ENCODE data around the gene RFX1. TPM values are rescaled to one million over a fixed set of nuclear protein-coding genes. Genes with fewer than 3 reads are reported as not detected.
A peak's percentile ranks its signal among the peaks of the same experiment; 100 is the strongest.

RFX1 gene
- total and polyA plus RNA-seq, 9 of the 15 experiments (the other 6 are each of a cell fraction or from before 2014, with no cell fraction given): 0.14 to 19.3 (median 1.2) TPM

DNA sequence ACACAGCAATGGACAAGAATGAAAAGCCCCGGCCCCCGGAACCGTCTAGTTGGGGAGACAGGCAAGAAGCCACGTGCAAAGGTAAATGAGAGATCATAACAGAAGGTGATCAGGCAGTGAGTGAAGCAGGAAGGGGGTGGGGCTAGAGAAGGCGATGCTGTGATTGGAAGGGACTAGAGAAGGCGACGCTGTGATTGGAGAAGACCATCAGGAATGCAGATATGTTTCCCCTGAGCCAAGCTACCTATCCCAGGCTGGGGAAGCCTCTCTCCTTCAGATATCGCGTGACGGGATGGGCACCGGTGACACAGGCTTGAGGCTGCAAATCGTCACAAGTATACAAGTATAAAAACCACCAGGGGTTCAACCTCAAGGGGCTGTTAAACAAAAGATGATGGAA is 32.0 kb downstream of the RFX1 start:
- Histone ChIP-seq H4K20me1 (replicated peaks; ENCODE audit: control insufficient read depth, insufficient read depth, low read length) (no peaks in the 10 kb centered on the region), H3K9me3 (replicated peaks; ENCODE audit: control insufficient read depth, insufficient read depth, low read depth, low read length) (no peaks in the 10 kb centered on the region), H3K4me3 (no peak overlapping the region), H3K4me1 (replicated peaks in 1 of 2; ENCODE audit: control insufficient read depth in 2 of 2, insufficient read depth in 2 of 2, low read length in 2 of 2) (peaks cover 0 to 21% of the 10 kb centered on the region in 2 experiments; a peak in 2 of 5 replicates), H3K27ac (ENCODE audit: extremely low read depth, low read depth, low read length) (no peak overlapping the region), H3K79me2 (ENCODE audit: control insufficient read depth, insufficient read depth, low read length) (no peaks in the 10 kb centered on the region), H3K27me3 (ENCODE audit: control insufficient read depth in 2 of 2, insufficient read depth in 2 of 2, low read length in 2 of 2) (no peaks in the 10 kb centered on the region), H2AFZ (ENCODE audit: low read depth, low read length) (no peak overlapping the region), H3K4me2 (ENCODE audit: insufficient read depth, low read length) (no peak overlapping the region), H3K36me3 (ENCODE audit: control insufficient read depth, insufficient read depth, low read length) (peaks cover 51% of the 10 kb centered on the region; the same call in 2 of the 3 replicates), H3K9me1 (ENCODE audit: control insufficient read depth, insufficient read depth, low read length) (no peaks in the 10 kb centered on the region), H3K9ac (ENCODE audit: insufficient read depth in 1 of 2, low read depth in 2 of 2, low read length in 2 of 2) (no peak overlapping the region; a peak in 1 of 4 replicates)
- CTCF ChIA-PET (ENCODE audit: low intra/inter-chr PET ratio): interaction anchor here (0.5 kb wide), 1 partner anchor 102 kb away, joined by 3 read pairs; no protein-coding TSS in a partner anchor
- FAIRE-seq (peak; percentile 93), DNase-seq (ENCODE audit: extremely low read depth in 1 of 4, low spot score in 3 of 4) (peak; percentile 61 to 82 (median 76)), ATAC-seq (peak; percentile 96)
- BruUV-seq (replicated peaks): no TSS peak
- POLR2A ChIA-PET: no interaction called here
- in situ Hi-C loops (cut with MboI): no loop called here
- intact Hi-C loops (cut with micrococcal nuclease): no loop called here
- WGBS (ENCODE audit: insufficient coverage, low coverage, missing lambda C conversion rate): 48% methylated on average over 12 of the region's 12 CpGs
- TF ChIP-seq OTX1 (CRISPR knock-in tag; IDR thresholded peaks at IDR 0.05): no peak
- no peak for TF ChIP-seq GABPB1 (CRISPR knock-in tag; IDR thresholded peaks at IDR 0.05)
- peak; percentile 78 for TF ChIP-seq NFYB (IDR thresholded peaks at IDR 0.05; ENCODE audit: extremely low read depth, insufficient read length)
- no peak for TF ChIP-seq BDP1 (IDR thresholded peaks at IDR 0.05; ENCODE audit: insufficient read depth, insufficient read length)
- peak; percentile 5 for TF ChIP-seq SP2 (IDR thresholded peaks at IDR 0.05; ENCODE audit: extremely low read depth, low read depth, low read length, poor library complexity, severe bottlenecking)
- no peak for TF ChIP-seq MTF1 (CRISPR knock-in tag; IDR thresholded peaks at IDR 0.05; ENCODE audit: borderline replicate concordance)
- TF ChIP-seq, protein P1, sequence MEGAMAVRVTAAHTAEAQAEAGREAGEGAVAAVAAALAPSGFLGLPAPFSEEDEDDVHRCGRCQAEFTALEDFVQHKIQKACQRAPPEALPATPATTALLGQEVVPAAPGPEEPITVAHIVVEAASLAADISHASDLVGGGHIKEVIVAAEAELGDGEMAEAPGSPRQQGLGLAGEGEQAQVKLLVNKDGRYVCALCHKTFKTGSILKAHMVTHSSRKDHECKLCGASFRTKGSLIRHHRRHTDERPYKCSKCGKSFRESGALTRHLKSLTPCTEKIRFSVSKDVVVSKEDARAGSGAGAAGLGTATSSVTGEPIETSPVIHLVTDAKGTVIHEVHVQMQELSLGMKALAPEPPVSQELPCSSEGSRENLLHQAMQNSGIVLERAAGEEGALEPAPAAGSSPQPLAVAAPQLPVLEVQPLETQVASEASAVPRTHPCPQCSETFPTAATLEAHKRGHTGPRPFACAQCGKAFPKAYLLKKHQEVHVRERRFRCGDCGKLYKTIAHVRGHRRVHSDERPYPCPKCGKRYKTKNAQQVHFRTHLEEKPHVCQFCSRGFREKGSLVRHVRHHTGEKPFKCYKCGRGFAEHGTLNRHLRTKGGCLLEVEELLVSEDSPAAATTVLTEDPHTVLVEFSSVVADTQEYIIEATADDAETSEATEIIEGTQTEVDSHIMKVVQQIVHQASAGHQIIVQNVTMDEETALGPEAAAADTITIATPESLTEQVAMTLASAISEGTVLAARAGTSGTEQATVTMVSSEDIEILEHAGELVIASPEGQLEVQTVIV (CRISPR knock-in tag; IDR thresholded peaks at IDR 0.05; ENCODE audit: borderline replicate concordance): no peak
- TF ChIP-seq, protein P2, sequence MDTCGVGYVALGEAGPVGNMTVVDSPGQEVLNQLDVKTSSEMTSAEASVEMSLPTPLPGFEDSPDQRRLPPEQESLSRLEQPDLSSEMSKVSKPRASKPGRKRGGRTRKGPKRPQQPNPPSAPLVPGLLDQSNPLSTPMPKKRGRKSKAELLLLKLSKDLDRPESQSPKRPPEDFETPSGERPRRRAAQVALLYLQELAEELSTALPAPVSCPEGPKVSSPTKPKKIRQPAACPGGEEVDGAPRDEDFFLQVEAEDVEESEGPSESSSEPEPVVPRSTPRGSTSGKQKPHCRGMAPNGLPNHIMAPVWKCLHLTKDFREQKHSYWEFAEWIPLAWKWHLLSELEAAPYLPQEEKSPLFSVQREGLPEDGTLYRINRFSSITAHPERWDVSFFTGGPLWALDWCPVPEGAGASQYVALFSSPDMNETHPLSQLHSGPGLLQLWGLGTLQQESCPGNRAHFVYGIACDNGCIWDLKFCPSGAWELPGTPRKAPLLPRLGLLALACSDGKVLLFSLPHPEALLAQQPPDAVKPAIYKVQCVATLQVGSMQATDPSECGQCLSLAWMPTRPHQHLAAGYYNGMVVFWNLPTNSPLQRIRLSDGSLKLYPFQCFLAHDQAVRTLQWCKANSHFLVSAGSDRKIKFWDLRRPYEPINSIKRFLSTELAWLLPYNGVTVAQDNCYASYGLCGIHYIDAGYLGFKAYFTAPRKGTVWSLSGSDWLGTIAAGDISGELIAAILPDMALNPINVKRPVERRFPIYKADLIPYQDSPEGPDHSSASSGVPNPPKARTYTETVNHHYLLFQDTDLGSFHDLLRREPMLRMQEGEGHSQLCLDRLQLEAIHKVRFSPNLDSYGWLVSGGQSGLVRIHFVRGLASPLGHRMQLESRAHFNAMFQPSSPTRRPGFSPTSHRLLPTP (IDR thresholded peaks at IDR 0.05; ENCODE audit: borderline replicate concordance, extremely low read depth, insufficient read length): no peak
- TF ChIP-seq ZFP1 (CRISPR knock-in tag; IDR thresholded peaks at IDR 0.05): no peak
- TF ChIP-seq NONO (IDR thresholded peaks at IDR 0.05; ENCODE audit: low read depth in 2 of 2, low read length in 1 of 2): no peak
- TF ChIP-seq TAF7 (tag; IDR thresholded peaks at IDR 0.05): no peak
- TF ChIP-seq CBFA2T2 (conservative IDR thresholded peaks at IDR 0.05): no peak
- TF ChIP-seq, protein P3, sequence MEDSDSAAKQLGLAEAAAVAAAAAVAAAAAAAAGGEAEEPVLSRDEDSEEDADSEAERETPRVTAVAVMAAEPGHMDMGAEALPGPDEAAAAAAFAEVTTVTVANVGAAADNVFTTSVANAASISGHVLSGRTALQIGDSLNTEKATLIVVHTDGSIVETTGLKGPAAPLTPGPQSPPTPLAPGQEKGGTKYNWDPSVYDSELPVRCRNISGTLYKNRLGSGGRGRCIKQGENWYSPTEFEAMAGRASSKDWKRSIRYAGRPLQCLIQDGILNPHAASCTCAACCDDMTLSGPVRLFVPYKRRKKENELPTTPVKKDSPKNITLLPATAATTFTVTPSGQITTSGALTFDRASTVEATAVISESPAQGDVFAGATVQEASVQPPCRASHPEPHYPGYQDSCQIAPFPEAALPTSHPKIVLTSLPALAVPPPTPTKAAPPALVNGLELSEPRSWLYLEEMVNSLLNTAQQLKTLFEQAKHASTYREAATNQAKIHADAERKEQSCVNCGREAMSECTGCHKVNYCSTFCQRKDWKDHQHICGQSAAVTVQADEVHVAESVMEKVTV (CRISPR knock-in tag; IDR thresholded peaks at IDR 0.05): no peak
